GM18520 (cell line): Measurements from ENCODE around the gene HMOX1.
A peak's percentile ranks its signal among the peaks of the same experiment; 100 is the strongest.
"Not testable (repeated sequence)": the region's sequence is repeated elsewhere in the genome, so short reads cannot be mapped to it uniquely, and the experiment has no call there.

Experiments used
- ATAC-seq: cut with Tn5 transposase; IDR thresholded peaks from one replicate; pipeline ENCODE4 v1.9.1; 2021; ENCODE audit not compliant: unreplicated experiment

Gene HMOX1

GRCh38 chr22:35378621-35379020 lies 2.3 kb upstream of the HMOX1 start:
- no peak for ATAC-seq

- ATAC-seq = no peak
Observed at GRCh38 chr22:35379146-35379993, 1.5 kb upstream of the HMOX1 start.

- ATAC-seq = no peak
Observed at GRCh38 chr22:35380013-35380412, 883 bp upstream of the HMOX1 start.

GRCh38 chr22:35381424-35382009 lies 621 bp downstream of the HMOX1 start:
- no peak for ATAC-seq

- no peak for ATAC-seq
Observed at GRCh38 chr22:35383679-35384071, 2.8 kb downstream of the HMOX1 start.

- ATAC-seq = no peak
Observed at GRCh38 chr22:35384527-35384926, 3.6 kb downstream of the HMOX1 start.

- no peak for ATAC-seq
Observed at GRCh38 chr22:35384975-35385588, 4.2 kb downstream of the HMOX1 start.

- ATAC-seq = no peak
Observed at GRCh38 chr22:35386670-35387288, 5.9 kb downstream of the HMOX1 start.

GRCh38 chr22:35390933-35391332 lies 10.0 kb downstream of the HMOX1 start:
- ATAC-seq = no peak

- ATAC-seq = no peak
Observed at GRCh38 chr22:35392357-35392756, 11.5 kb downstream of the HMOX1 start.

- no peak for ATAC-seq
Observed at GRCh38 chr22:35393116-35394010, 12.5 kb downstream of the HMOX1 start.

GRCh38 chr22:35394011-35394312 lies 13.1 kb downstream of the HMOX1 start:
- no peak for ATAC-seq

- ATAC-seq = no peak
Observed at GRCh38 chr22:35394810-35395563, 14.1 kb downstream of the HMOX1 start.

GRCh38 chr22:35396622-35397021 lies 15.7 kb downstream of the HMOX1 start:
- not testable (repeated sequence) for ATAC-seq

- no peak for ATAC-seq
Observed at GRCh38 chr22:35397095-35397904, 16.4 kb downstream of the HMOX1 start.

GRCh38 chr22:35398591-35398973 lies 17.7 kb downstream of the HMOX1 start:
- no peak for ATAC-seq

GRCh38 chr22:35399114-35399677 lies 18.3 kb downstream of the HMOX1 start:
- ATAC-seq = no peak

- ATAC-seq = peak; percentile 94
Observed at GRCh38 chr22:35399678-35400500, 19.0 kb downstream of the HMOX1 start, which contains the start of gene MCM5. TSS of gene MCM5 (plus strand) at chr22:35400140. CDS start at chr22:35400439, 299 bp downstream.
